ENCODE results near the gene UGGT2.
"Not testable (repeated sequence)": the region's sequence is repeated elsewhere in the genome, so short reads cannot be mapped to it uniquely, and the experiment has no call there.

The UGGT2 gene

DNA sequence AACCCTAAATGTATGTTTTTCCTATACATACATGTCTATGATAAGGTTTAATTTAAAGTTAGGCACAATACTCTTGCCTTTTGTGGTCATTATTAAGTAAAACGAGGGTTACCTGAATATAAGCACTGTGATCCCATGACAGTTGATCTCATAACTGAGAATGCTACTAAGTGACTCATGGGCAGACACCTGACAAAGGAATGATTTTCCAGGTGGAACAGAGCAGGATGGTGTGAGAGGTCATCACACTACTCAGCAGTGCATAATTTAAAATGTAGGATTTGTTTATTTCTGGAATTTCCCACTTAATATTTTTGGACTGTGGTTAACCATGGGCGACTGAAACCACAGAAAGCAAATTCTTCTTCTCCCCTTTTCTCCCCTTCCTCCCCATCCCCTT, 178.9 kb downstream of the UGGT2 start:
- no peak for DNase-seq

DNA sequence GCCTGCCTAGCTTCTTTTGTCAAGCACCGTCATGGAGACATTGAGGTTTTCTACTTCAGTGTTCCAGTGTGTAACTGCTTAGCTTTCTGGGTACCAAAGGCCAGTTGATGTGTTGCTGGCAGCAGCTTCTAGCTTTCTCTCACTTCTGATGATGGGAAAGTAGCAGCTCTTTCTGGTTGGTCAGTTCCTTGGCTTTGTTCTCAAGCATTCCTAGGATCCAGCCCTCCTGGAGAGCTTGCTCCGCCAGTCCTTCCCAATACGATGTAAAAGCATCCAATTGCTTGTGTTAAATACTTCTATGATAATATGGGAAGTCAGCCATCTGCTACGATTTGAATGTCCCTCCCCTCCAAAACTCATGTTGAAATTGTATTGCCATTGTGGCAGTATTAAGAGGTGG, 182.8 kb downstream of the UGGT2 start:
- DNase-seq = no peak

- no peak for DNase-seq
Observed at GRCh38 chr13:95865080-95865615, 188.1 kb downstream of the UGGT2 start.

GRCh38 chr13:95862408-95862807, 190.8 kb downstream of the UGGT2 start:
- no peak for DNase-seq

DNA sequence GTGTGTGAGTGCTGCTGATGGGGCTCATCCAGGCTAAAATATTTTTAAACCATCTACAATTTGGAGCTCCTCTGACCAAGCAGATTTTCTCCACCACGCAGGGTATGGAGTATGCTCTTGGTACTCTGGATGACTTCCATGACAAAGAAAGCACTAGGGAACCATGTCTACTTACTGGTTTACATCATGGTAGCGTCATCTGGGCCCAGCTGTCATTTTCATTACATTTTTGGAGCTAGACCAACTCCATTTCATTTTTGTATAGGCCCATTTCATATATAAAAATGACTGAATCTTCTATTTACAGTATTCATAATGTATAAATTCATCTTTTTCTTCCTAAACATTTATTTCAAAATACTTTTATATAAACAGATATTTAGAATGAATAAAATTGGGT, 191.9 kb downstream of the UGGT2 start:
- DNase-seq = no peak

DNA sequence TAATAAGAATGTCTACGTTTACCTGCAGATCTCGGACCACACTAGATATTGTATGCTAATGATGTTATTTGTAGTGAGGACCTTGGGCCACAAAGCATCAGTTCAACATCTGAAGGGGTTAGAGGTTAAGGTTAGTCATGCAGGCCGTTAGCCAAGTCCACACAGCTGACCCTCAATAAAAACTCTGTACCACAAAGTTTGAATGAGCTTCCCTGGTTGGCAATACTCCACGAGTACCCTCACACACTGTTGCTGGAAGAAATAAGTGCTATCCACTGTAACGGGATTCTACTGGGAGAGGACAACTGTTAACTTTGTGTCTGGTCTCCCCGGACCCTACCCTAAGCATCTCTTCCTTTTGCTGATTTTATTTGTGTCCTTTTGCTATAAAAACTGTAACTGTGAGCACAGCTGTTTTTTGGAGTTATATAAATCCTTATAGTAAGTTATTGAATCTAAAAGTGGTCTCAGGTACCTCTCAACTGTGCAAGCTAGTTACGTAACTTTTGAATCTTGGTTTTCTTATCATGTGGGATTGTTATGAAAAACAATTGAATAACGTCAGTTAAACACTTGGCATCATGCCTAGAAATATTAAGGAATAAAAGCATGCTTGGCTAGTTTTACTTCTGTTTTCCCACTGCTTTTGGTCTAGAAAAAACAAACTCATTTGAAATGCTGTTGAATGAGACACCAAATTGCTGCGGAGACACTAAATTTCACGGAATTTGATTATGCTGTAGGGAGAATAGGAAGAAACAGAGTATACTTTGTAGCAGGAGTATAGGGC, 194.7 kb downstream of the UGGT2 start:
- no peak for DNase-seq

DNA sequence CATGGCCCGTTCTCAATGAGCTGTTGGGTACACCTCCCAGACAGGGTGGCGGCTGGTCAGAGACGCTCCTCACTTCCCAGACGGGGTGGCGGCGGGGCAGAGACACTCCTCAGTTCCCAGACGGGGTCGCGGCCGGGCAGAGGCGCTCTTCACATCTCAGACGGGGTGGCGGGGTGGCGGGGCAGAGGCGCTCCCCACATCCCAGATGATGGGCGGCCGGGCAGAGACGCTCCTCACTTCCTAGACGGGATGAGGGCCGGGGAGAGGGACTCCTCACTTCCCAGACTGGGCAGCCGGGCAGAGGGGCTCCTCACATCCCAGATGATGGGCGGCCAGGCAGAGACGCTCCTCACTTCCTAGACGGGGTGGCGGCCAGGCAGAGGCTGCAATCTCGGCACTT, 207.5 kb downstream of the UGGT2 start:
- not testable (repeated sequence) for DNase-seq

DNA sequence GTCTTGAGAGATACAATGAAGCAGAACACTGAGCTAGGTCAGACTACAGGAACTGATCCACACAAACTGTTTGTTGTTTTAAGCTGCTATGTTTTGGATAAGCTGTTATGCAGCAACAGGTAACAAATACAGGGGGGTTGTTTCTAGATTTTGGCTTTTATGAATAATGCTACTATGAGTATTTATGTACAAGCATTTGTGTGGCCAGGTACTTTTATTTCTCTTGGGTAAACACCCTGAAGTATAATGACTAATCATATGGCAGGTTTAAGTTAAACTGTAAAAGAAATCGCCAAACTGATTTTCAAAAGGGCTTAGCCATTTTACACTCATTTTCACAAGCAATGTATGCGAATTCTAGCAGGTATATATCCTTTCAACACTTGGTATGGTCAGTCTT, 210.3 kb downstream of the UGGT2 start:
- DNase-seq = no peak

GRCh38 chr13:95841894-95842293, 211.3 kb downstream of the UGGT2 start:
- no peak for DNase-seq

GRCh38 chr13:95834134-95834765, 219.0 kb downstream of the UGGT2 start:
- peak; percentile 72 for DNase-seq

DNA sequence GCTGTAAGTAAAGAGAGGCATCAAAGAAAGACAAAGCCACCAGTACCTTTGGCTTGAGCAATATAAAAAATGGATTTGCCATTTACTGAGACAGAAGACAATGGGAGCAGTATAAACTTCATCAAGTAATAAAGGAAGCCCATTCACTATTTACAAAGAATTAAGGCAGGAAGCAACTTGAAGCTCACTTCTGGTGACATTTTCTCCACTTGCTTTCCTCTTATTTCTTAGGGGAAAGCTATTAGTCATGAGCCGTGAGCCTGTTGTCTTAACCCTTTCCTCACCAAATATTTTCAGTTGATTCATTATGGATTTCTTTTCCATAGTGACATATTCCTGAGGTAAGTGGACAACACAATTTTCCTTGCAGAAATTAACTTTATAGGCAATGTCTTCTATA, 219.5 kb downstream of the UGGT2 start:
- DNase-seq = no peak

DNA sequence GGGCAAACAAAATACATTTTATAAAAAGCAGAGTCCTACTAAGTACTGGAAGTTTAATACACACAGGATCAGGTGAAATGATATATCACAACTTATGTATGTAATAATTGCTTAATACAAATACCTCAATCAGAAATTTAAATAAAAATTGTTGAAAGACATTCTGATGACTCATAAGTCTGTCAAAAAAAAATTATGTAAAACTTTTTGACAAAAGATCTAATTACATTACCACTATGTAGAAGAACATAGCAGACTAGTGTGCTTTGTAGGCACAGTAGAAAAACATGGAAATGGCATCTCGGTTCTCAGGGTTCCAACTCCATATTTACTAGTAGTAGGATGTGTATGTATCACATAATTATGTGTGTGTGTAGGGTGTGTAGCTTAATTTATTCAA, 220.1 kb downstream of the UGGT2 start:
- no peak for DNase-seq

- no peak for DNase-seq
Observed at GRCh38 chr13:95822303-95822702, 230.9 kb downstream of the UGGT2 start.

- no peak for DNase-seq
Observed at GRCh38 chr13:95814495-95814894, 238.7 kb downstream of the UGGT2 start.

GRCh38 chr13:95813139-95813538, 240.1 kb downstream of the UGGT2 start:
- DNase-seq = no peak

DNA sequence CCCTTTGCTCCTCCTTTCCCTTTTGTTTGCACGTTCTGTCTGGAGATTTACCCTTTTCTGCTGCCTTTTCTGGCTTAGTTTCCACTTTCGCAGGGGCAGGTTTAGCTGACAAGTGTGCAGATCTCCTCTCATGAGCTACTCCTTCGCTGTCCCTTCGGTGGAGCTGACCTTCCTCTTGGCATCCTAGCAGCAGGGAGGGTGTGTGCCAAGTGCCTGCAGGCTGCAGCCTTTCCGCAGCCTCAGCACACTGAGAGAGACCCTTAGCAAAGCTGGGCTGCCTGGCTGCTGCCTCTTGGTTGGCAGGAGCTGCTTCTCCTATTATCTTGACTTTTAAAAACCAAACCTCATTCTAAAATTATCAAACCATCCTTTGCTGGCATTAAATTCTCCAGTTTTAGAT, 243.8 kb downstream of the UGGT2 start:
- no peak for DNase-seq

GRCh38 chr13:95805921-95806320, 247.3 kb downstream of the UGGT2 start:
- no peak for DNase-seq

DNA sequence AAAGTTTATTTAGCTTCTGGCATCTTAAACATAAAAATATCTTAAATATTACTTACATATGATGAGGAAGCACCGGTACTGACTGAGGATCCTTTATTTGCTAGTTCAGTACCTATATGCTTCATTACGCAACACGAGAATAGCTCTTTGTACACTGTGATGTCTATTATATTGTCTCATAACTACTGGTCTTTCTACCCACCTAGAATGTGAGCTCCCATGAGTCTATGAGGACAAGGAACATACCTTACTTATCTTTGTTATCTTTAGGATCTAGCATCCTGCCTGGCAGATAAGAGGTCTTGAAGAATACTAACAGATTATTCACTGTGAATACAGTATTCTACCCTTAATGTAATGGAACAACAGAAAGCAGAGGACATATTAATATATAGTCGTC, 251.4 kb downstream of the UGGT2 start:
- no peak for DNase-seq

DNA sequence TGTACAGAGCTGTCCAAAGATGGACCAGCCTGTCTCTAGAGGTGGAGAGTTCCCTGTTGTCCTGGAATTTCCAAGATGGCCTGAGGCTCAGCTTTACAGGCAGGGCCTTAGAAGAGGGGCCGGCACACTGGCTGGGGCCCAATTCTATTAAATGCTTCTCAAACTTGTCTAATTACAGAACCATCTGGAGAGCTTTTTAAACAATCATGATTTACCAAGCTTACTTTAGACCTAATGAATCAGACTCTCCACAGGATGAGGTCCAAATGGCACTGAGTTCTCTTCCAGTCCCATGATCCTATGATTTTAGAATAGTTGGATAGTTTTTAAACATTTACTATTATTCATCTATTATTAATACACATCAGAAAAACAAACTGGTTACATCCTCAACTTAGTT, 252.8 kb downstream of the UGGT2 start:
- DNase-seq = no peak

GRCh38 chr13:95797016-95797415, 256.2 kb downstream of the UGGT2 start:
- DNase-seq = no peak

DNA sequence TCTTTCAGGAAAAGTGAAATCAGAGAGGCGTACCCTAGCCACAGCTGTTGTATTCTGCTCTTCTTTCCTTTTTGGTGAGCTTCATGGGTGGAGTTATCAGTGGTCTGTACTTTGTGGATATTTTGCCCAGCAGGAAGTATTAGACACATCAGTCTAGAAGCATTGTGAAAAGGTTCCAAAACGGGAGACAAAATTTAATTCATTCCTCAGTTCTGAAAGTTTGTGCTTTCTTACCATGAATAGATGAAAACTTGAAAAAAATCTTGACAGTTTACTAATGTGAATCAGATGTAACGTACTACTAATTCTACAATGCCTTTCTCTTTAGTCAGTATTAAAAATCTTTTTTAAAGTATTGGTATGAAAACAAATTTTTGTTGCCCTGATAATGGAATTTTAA, 259.4 kb downstream of the UGGT2 start:
- DNase-seq = no peak

DNA sequence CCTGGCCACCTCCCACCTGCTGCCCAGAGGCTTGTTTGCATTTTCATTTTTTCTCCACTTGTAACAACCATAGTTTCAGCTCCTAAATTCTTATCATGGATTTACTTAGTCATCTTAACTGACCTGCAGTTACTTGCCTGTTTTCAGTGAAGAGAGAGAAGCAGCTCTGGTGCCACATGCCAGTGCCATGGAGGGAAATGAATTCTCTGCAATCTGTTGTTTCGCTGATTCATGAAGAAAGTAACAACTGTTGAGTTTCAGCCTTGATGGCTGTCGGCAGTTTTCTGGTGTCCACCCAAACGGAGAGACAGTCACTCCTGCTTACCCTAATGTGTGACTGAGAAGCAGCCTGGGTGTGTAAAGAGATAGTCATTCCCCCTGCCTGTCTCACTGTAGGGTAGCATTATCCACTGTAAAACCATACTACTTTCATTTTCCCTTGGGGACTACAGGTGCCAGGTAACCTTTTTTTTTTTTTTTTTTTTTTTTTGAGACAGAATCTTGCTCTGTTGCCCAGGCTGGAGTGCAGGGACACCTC, 260.1 kb downstream of the UGGT2 start:
- no peak for DNase-seq

- no peak for DNase-seq
Observed at GRCh38 chr13:95791084-95791722, 262.0 kb downstream of the UGGT2 start.

DNA sequence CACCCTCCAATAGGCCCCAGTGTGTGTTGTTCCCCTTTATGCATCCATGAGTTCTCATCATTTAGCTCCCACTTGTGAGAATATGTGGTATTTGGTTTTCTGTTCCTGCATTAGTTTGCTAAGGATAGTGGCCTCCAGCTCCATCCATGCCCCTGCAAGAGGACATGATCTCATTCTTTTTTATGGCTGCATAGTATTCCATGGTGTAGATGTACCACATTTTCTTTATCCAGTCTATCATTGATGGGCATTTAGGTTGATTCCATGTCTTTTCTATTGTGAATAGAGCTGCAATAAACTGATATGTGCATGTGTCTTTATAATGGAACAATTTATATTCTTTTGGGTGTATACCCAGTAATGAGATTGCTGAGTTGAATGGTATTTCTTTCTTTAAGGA, 263.9 kb downstream of the UGGT2 start:
- not testable (repeated sequence) for DNase-seq
